GM19239 (cell line): ENCODE measurements around the gene ANKRD13D.
"Not testable (repeated sequence)": the region's sequence is repeated elsewhere in the genome, so short reads cannot be mapped to it uniquely, and the experiment has no call there.

Source experiments
- DNase-seq: peaks from one replicate; pipeline ENCODE4 v3.0.0; 2011; ENCODE audit warnings: low spot score; ENCODE audit not compliant: insufficient read length
- FAIRE-seq: peaks from 2 replicates; lab custom pipeline; 2011; peaks lifted over from hg19 to GRCh38; lab: Jason Lieb, UNC

Gene ANKRD13D

GRCh38 chr11:67289226-67289650 lies at the start of gene ANKRD13D:
TSS of gene ANKRD13D (plus strand) at chr11:67289303. CDS start at chr11:67289461, 158 bp downstream.
- FAIRE-seq, result no peak
- no peak for DNase-seq

GRCh38 chr11:67239783-67240575 lies 49.1 kb upstream of the ANKRD13D start:
- FAIRE-seq (peak; percentile 92), DNase-seq (peak; percentile 79)

GRCh38 chr11:67240576-67241389 lies 48.3 kb upstream of the ANKRD13D start:
- DNase-seq (no peak), FAIRE-seq (peak; percentile 93)

- no peak for FAIRE-seq
- no peak for DNase-seq
Observed at GRCh38 chr11:67242548-67242947, 46.6 kb upstream of the ANKRD13D start.

GRCh38 chr11:67243051-67243450 lies 46.1 kb upstream of the ANKRD13D start:
- no peak for DNase-seq
- no peak for FAIRE-seq

- no peak for DNase-seq
- FAIRE-seq, result no peak
Observed at GRCh38 chr11:67245046-67245445, 44.1 kb upstream of the ANKRD13D start.

GRCh38 chr11:67247946-67248550 lies 41.1 kb upstream of the ANKRD13D start:
- no peak for FAIRE-seq

GRCh38 chr11:67248653-67249052 lies 40.5 kb upstream of the ANKRD13D start:
- DNase-seq (no peak), FAIRE-seq (no peak)

More at GRCh38 chr11:67247946-67248550, 41.1 kb upstream of the ANKRD13D start:
- no peak for DNase-seq

GRCh38 chr11:67250059-67251043 lies 38.8 kb upstream of the ANKRD13D start:
- no peak for FAIRE-seq
- DNase-seq, result no peak

GRCh38 chr11:67251841-67252240 lies 37.3 kb upstream of the ANKRD13D start:
- DNase-seq, result no peak
- FAIRE-seq, result no peak

- FAIRE-seq (no peak), DNase-seq (no peak)
Observed at GRCh38 chr11:67252831-67253239, 36.3 kb upstream of the ANKRD13D start.

- FAIRE-seq, result no peak
- no peak for DNase-seq
Observed at GRCh38 chr11:67253872-67254624, 35.1 kb upstream of the ANKRD13D start.

- DNase-seq (no peak), FAIRE-seq (no peak)
Observed at GRCh38 chr11:67254798-67255197, 34.3 kb upstream of the ANKRD13D start.

GRCh38 chr11:67255353-67255752 lies 33.8 kb upstream of the ANKRD13D start:
- DNase-seq, result no peak
- no peak for FAIRE-seq

GRCh38 chr11:67255864-67256263 lies 33.2 kb upstream of the ANKRD13D start:
- FAIRE-seq (no peak), DNase-seq (no peak)

- FAIRE-seq (no peak), DNase-seq (no peak)
Observed at GRCh38 chr11:67256477-67257135, 32.5 kb upstream of the ANKRD13D start.

GRCh38 chr11:67260406-67260805 lies 28.7 kb upstream of the ANKRD13D start:
- DNase-seq (no peak), FAIRE-seq (no peak)

GRCh38 chr11:67260885-67261639 lies 28.0 kb upstream of the ANKRD13D start:
- FAIRE-seq, DNase-seq: not testable (repeated sequence)
